ENCODE data around the gene E2F2. TPM values are rescaled to one million over a fixed set of nuclear protein-coding genes. Genes with fewer than 3 reads are reported as not detected.
A peak's percentile ranks its signal among the peaks of the same experiment; 100 is the strongest.

E2F2 gene, protein sequence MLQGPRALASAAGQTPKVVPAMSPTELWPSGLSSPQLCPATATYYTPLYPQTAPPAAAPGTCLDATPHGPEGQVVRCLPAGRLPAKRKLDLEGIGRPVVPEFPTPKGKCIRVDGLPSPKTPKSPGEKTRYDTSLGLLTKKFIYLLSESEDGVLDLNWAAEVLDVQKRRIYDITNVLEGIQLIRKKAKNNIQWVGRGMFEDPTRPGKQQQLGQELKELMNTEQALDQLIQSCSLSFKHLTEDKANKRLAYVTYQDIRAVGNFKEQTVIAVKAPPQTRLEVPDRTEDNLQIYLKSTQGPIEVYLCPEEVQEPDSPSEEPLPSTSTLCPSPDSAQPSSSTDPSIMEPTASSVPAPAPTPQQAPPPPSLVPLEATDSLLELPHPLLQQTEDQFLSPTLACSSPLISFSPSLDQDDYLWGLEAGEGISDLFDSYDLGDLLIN
- total RNA-seq, result 28.8 TPM
- polyA plus RNA-seq, result 2.0 TPM
- long read RNA-seq, donor 1, partial matches to known transcripts, result 9 of 9 reads
- long read RNA-seq, donor 1, other reads (novel, unspliced or antisense), result 0 of 9 reads
- long read RNA-seq, donor 2, full-length matches to known transcripts, result 5 of 34 reads
- long read RNA-seq, donor 2, partial matches to known transcripts, result 29 of 34 reads
- long read RNA-seq, donor 2, other reads (novel, unspliced or antisense), result 0 of 34 reads
- long read RNA-seq, donor 3, full-length matches to known transcripts, result 5 of 17 reads
- long read RNA-seq, donor 3, partial matches to known transcripts, result 12 of 17 reads
- long read RNA-seq, donor 3, other reads (novel, unspliced or antisense), result 0 of 17 reads
- long read RNA-seq, donor 4, partial matches to known transcripts, result 5 of 6 reads
- long read RNA-seq, donor 4, other reads (novel, unspliced or antisense), result 0 of 6 reads
- long read RNA-seq, donor 5, full-length matches to known transcripts, result 3 of 19 reads
- long read RNA-seq, donor 5, partial matches to known transcripts, result 16 of 19 reads
- long read RNA-seq, donor 5, other reads (novel, unspliced or antisense), result 0 of 19 reads
- long read RNA-seq, donor 6, partial matches to known transcripts, result 0 of 3 reads
- long read RNA-seq, donor 6, other reads (novel, unspliced or antisense), result 0 of 3 reads
- long read RNA-seq, donor 7, partial matches to known transcripts, result 5 of 5 reads
- long read RNA-seq, donor 7, other reads (novel, unspliced or antisense), result 0 of 5 reads
- long read RNA-seq, donor 8, full-length matches to known transcripts, result 3 of 9 reads
- long read RNA-seq, donor 8, partial matches to known transcripts, result 6 of 9 reads
- long read RNA-seq, donor 8, other reads (novel, unspliced or antisense), result 0 of 9 reads
- long read RNA-seq, donor 9, full-length matches to known transcripts, result 3 of 16 reads
- long read RNA-seq, donor 9, partial matches to known transcripts, result 13 of 16 reads
- long read RNA-seq, donor 9, other reads (novel, unspliced or antisense), result 0 of 16 reads
- long read RNA-seq, donor 10, full-length matches to known transcripts, result 5 of 19 reads
- long read RNA-seq, donor 10, partial matches to known transcripts, result 14 of 19 reads
- long read RNA-seq, donor 10, other reads (novel, unspliced or antisense), result 0 of 19 reads

- H3K4me3 ChIP-seq (ENCODE audit: low read length in 2 of 2), result peak within 1 kb of the TSS; percentile 76 to 88
- peaks cover 48 to 89% of the 10 kb centered on the region in 2 donors for H3K4me1 ChIP-seq (ENCODE audit: control insufficient read depth in 2 of 2, insufficient read depth in 2 of 2, low read length in 2 of 2)
- H3K9me3 ChIP-seq (ENCODE audit: control insufficient read depth in 2 of 2, insufficient read depth in 1 of 2, low read length in 1 of 2), result no peaks in the 10 kb centered on the region
- WGBS, result under 1% methylated on average over 85 of the region's 85 CpGs
- no peaks in the 10 kb centered on the region for H3K27me3 ChIP-seq (ENCODE audit: control insufficient read depth in 2 of 2, insufficient read depth in 1 of 2, low read length in 1 of 2)
- H3K27ac ChIP-seq (ENCODE audit: low read depth in 1 of 2, low read length in 1 of 2), result peak within 1 kb of the TSS; percentile 38 to 98
- H3K36me3 ChIP-seq (ENCODE audit: control insufficient read depth in 2 of 2, insufficient read depth in 2 of 2, low read length in 1 of 2), result peaks cover 0 to 17% of the 10 kb centered on the region in 2 donors
- peak in 6 of 9 donors; percentile 83 to 94 (median 88) for DNase-seq (ENCODE audit: low read depth in 6 of 9, low spot score in 9 of 9)
These were observed at the start of gene E2F2 for GRCh38 chr1:23530747-23531561. Gene E2F2, minus strand, starts transcription at chr1:23531233. Its CDS starts 440 bp downstream, at chr1:23530793.

DNA sequence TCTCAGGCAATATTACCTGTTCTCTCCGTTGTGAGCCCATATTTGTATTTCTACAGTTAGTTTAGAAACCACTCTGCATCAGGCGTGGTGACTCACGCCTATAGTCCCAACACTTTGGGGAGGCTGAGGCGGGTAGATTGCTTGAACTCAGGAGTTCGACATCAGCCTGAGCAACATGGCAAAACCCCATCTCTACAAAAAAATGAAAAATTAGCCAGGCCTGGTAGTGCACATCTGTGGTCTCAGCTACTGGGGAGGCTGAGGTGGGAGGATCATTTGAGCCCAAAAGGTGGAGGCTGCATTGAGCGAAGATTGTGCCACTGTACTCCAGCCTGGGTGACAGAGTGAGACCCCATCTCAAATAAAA is 47.9 kb upstream of the E2F2 start:
- H3K27me3 ChIP-seq (ENCODE audit: control insufficient read depth in 2 of 2, insufficient read depth in 1 of 2, low read length in 1 of 2), result no peaks in the 10 kb centered on the region
- no peak overlapping the region for H3K27ac ChIP-seq (ENCODE audit: low read depth in 1 of 2, low read length in 1 of 2)
- 93% methylated on average over 6 of the region's 6 CpGs for WGBS
- DNase-seq (ENCODE audit: low read depth in 6 of 9, low spot score in 9 of 9), result no peak
- no peaks in the 10 kb centered on the region for H3K36me3 ChIP-seq (ENCODE audit: control insufficient read depth in 2 of 2, insufficient read depth in 2 of 2, low read length in 1 of 2)
- H3K4me3 ChIP-seq (ENCODE audit: low read length in 2 of 2), result no peak overlapping the region
- H3K9me3 ChIP-seq (ENCODE audit: control insufficient read depth in 2 of 2, insufficient read depth in 1 of 2, low read length in 1 of 2), result peaks cover 0 to 3% of the 10 kb centered on the region in 2 donors
- H3K4me1 ChIP-seq (ENCODE audit: control insufficient read depth in 2 of 2, insufficient read depth in 2 of 2, low read length in 2 of 2), result peaks cover 16 to 70% of the 10 kb centered on the region in 2 donors

GRCh38 chr1:23578311-23578996 is 47.4 kb upstream of the E2F2 start:
- Histone ChIP-seq H3K36me3 (ENCODE audit: control insufficient read depth in 2 of 2, insufficient read depth in 2 of 2, low read length in 1 of 2) (no peaks in the 10 kb centered on the region), H3K4me1 (ENCODE audit: control insufficient read depth in 2 of 2, insufficient read depth in 2 of 2, low read length in 2 of 2) (peaks cover 16 to 75% of the 10 kb centered on the region in 2 donors), H3K27ac (ENCODE audit: low read depth in 1 of 2, low read length in 1 of 2) (peak overlapping the region in 1 of 2 donors; percentile 14), H3K27me3 (ENCODE audit: control insufficient read depth in 2 of 2, insufficient read depth in 1 of 2, low read length in 1 of 2) (no peaks in the 10 kb centered on the region), H3K9me3 (ENCODE audit: control insufficient read depth in 2 of 2, insufficient read depth in 1 of 2, low read length in 1 of 2) (peaks cover 0 to 3% of the 10 kb centered on the region in 2 donors), H3K4me3 (ENCODE audit: low read length in 2 of 2) (no peak overlapping the region)
- DNase-seq (ENCODE audit: low read depth in 6 of 9, low spot score in 9 of 9), result peak in 1 of 9 donors; percentile 38
- 86% methylated on average over 4 of the region's 4 CpGs for WGBS

DNA sequence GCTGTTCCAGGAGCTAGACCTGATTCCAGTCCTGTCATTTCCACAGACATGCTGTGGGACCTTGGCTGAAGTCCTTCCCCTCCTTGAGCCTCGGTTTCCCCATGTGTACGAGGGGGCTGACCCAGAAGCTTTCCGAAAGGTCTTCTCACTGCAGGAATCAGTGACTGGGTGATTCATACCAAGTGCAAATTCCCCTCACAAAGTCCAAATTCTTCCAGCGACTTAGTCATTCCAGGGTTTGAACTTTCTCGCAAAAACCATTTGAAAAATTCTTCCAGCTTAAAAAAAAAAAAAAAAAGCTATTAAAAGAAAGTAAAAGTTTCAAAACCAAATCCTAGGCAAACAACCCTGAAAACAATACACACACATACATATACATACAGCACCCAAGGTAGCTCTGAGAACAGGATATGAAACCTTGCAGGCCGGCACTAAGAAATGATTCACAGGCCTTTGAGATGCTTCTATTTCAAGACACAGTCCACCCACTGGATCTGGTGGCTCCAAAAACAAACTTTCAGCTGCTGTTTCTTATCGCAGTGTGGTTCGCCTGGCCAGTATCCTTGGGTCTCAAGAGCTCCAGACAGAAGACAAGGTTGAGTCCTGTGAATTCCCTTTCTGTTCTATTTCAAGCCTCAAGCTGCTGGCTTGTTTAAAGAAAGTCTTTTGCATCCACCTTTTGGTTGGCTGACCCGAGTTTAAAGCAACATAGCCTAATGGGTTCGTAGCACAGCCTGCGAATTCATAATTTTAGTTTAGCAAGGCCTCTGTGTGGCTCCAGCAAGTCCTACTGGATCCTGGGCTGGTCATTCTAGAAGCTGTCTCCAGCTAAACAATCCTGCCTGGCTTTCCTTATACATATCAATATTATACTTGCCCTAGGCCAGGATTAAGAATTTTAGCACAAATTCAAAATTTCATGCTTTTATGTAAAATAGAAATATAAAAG is 46.3 kb upstream of the E2F2 start:
- H3K27me3 ChIP-seq (ENCODE audit: control insufficient read depth in 2 of 2, insufficient read depth in 1 of 2, low read length in 1 of 2), result no peaks in the 10 kb centered on the region
- H3K36me3 ChIP-seq (ENCODE audit: control insufficient read depth in 2 of 2, insufficient read depth in 2 of 2, low read length in 1 of 2), result no peaks in the 10 kb centered on the region
- 88% methylated on average over 11 of the region's 11 CpGs for WGBS
- peak overlapping the region; percentile 72 to 74 for H3K27ac ChIP-seq (ENCODE audit: low read depth in 1 of 2, low read length in 1 of 2)
- peaks cover 16 to 74% of the 10 kb centered on the region in 2 donors for H3K4me1 ChIP-seq (ENCODE audit: control insufficient read depth in 2 of 2, insufficient read depth in 2 of 2, low read length in 2 of 2)
- peak in 1 of 9 donors; percentile 64 for DNase-seq (ENCODE audit: low read depth in 6 of 9, low spot score in 9 of 9)
- no peak overlapping the region for H3K4me3 ChIP-seq (ENCODE audit: low read length in 2 of 2)
- H3K9me3 ChIP-seq (ENCODE audit: control insufficient read depth in 2 of 2, insufficient read depth in 1 of 2, low read length in 1 of 2), result peaks cover 0 to 3% of the 10 kb centered on the region in 2 donors

- peaks cover 16 to 69% of the 10 kb centered on the region in 2 donors for H3K4me1 ChIP-seq (ENCODE audit: control insufficient read depth in 2 of 2, insufficient read depth in 2 of 2, low read length in 2 of 2)
- 96% methylated on average over 7 of the region's 7 CpGs for whole genome bisulfite sequencing
- DNase-seq (ENCODE audit: low read depth in 6 of 9, low spot score in 9 of 9), result no peak
- peaks cover 0 to 3% of the 10 kb centered on the region in 2 donors for H3K9me3 ChIP-seq (ENCODE audit: control insufficient read depth in 2 of 2, insufficient read depth in 1 of 2, low read length in 1 of 2)
- no peaks in the 10 kb centered on the region for H3K36me3 ChIP-seq (ENCODE audit: control insufficient read depth in 2 of 2, insufficient read depth in 2 of 2, low read length in 1 of 2)
- no peak overlapping the region for H3K4me3 ChIP-seq (ENCODE audit: low read length in 2 of 2)
- no peaks in the 10 kb centered on the region for H3K27me3 ChIP-seq (ENCODE audit: control insufficient read depth in 2 of 2, insufficient read depth in 1 of 2, low read length in 1 of 2)
- H3K27ac ChIP-seq (ENCODE audit: low read depth in 1 of 2, low read length in 1 of 2), result peak overlapping the region; percentile 3 to 72
These were observed 45.5 kb upstream of the E2F2 start for GRCh38 chr1:23576338-23577055.

- H3K36me3 ChIP-seq (ENCODE audit: control insufficient read depth in 2 of 2, insufficient read depth in 2 of 2, low read length in 1 of 2), result no peaks in the 10 kb centered on the region
- H3K9me3 ChIP-seq (ENCODE audit: control insufficient read depth in 2 of 2, insufficient read depth in 1 of 2, low read length in 1 of 2), result no peaks in the 10 kb centered on the region
- H3K27ac ChIP-seq (ENCODE audit: low read depth in 1 of 2, low read length in 1 of 2), result no peak overlapping the region
- H3K4me3 ChIP-seq (ENCODE audit: low read length in 2 of 2), result no peak overlapping the region
- DNase-seq (ENCODE audit: low read depth in 6 of 9, low spot score in 9 of 9), result no peak
- 78% methylated on average over 5 of the region's 5 CpGs for WGBS
- H3K27me3 ChIP-seq (ENCODE audit: control insufficient read depth in 2 of 2, insufficient read depth in 1 of 2, low read length in 1 of 2), result no peaks in the 10 kb centered on the region
- peaks cover 7 to 57% of the 10 kb centered on the region in 2 donors for H3K4me1 ChIP-seq (ENCODE audit: control insufficient read depth in 2 of 2, insufficient read depth in 2 of 2, low read length in 2 of 2)
These were observed 44.3 kb upstream of the E2F2 start for GRCh38 chr1:23575226-23575810.
